ENCODE results near the gene EGFL6.

The EGFL6 gene

GRCh38 chrX:13590914-13591313, 21.5 kb downstream of the EGFL6 start:
- ChIA-PET POLR2A (no interaction called here), CTCF (interaction anchor here (0.6 kb wide), 1 partner anchor 9 kb away, joined by 4 read pairs; no protein-coding TSS in a partner anchor)
- no peak for TF ChIP-seq SP1 (IDR thresholded peaks at IDR 0.05)
- TF ChIP-seq FOXK2 (IDR thresholded peaks at IDR 0.05), result no peak
- no peak for TF ChIP-seq ELF4 (IDR thresholded peaks at IDR 0.05)
- no peak for DNase-seq (ENCODE audit: extremely low spot score)

GRCh38 chrX:13597874-13598273, 28.5 kb downstream of the EGFL6 start:
- ChIA-PET POLR2A (no interaction called here), CTCF (no interaction called here)
- TF ChIP-seq TARDBP (IDR thresholded peaks at IDR 0.05), result no peak
- DNase-seq (ENCODE audit: extremely low spot score), result no peak

GRCh38 chrX:13598877-13599276, 29.5 kb downstream of the EGFL6 start:
- ChIA-PET POLR2A (no interaction called here), CTCF (interaction anchor here (0.6 to 1.3 kb wide), 3 partner anchors 47 to 174 kb away, joined by 3 to 4 read pairs (median 3); no protein-coding TSS in a partner anchor)
- TF ChIP-seq FOXA1 (IDR thresholded peaks at IDR 0.05), result no peak
- no peak for TF ChIP-seq CTBP1 (IDR thresholded peaks at IDR 0.05; ENCODE audit: borderline replicate concordance)
- no peak for TF ChIP-seq L3MBTL2 (conservative IDR thresholded peaks at IDR 0.05)
- TF ChIP-seq LEF1 (IDR thresholded peaks at IDR 0.05; ENCODE audit: borderline replicate concordance), result no peak
- no peak for TF ChIP-seq TARDBP (IDR thresholded peaks at IDR 0.05)
- no peak for TF ChIP-seq NFRKB (IDR thresholded peaks at IDR 0.05)
- no peak for TF ChIP-seq FOXM1 (IDR thresholded peaks at IDR 0.05; ENCODE audit: borderline replicate concordance)
- TF ChIP-seq SUZ12 (IDR thresholded peaks at IDR 0.05), result no peak
- TF ChIP-seq BHLHE40 (IDR thresholded peaks at IDR 0.05; ENCODE audit: borderline replicate concordance), result no peak
- peak; percentile 52 for DNase-seq (ENCODE audit: extremely low spot score)

GRCh38 chrX:13599491-13599890, 30.1 kb downstream of the EGFL6 start:
- TF ChIP-seq TARDBP (IDR thresholded peaks at IDR 0.05) (no peak), ZNF384 (IDR thresholded peaks at IDR 0.05) (no peak), HDGF (IDR thresholded peaks at IDR 0.05; ENCODE audit: borderline replicate concordance) (no peak), SP1 (IDR thresholded peaks at IDR 0.05) (no peak), NFRKB (IDR thresholded peaks at IDR 0.05) (no peak), ARNT (IDR thresholded peaks at IDR 0.05) (no peak), BHLHE40 (IDR thresholded peaks at IDR 0.05; ENCODE audit: borderline replicate concordance) (no peak), LEF1 (IDR thresholded peaks at IDR 0.05; ENCODE audit: borderline replicate concordance) (no peak), ELF4 (IDR thresholded peaks at IDR 0.05) (no peak), FOXA1 (IDR thresholded peaks at IDR 0.05) (no peak), SUZ12 (IDR thresholded peaks at IDR 0.05) (no peak), FOXK2 (IDR thresholded peaks at IDR 0.05) (no peak), FOXM1 (IDR thresholded peaks at IDR 0.05; ENCODE audit: borderline replicate concordance) (no peak), CTBP1 (IDR thresholded peaks at IDR 0.05; ENCODE audit: borderline replicate concordance) (no peak), L3MBTL2 (conservative IDR thresholded peaks at IDR 0.05) (no peak)
- ChIA-PET POLR2A (no interaction called here), CTCF (interaction anchor here (0.6 to 1.3 kb wide), 3 partner anchors 47 to 174 kb away, joined by 3 to 4 read pairs (median 3); no protein-coding TSS in a partner anchor)
- DNase-seq (ENCODE audit: extremely low spot score), result no peak

- ChIA-PET POLR2A (no interaction called here), CTCF (no interaction called here)
- no peak for DNase-seq (ENCODE audit: extremely low spot score)
- TF ChIP-seq PKNOX1 (IDR thresholded peaks at IDR 0.05) (no peak), SP1 (IDR thresholded peaks at IDR 0.05) (no peak)
These were observed 36.2 kb downstream of the EGFL6 start for GRCh38 chrX:13605611-13606010.

- CTCF ChIA-PET, result interaction anchor here (0.6 kb wide), 1 partner anchor 97 kb away, joined by 8 read pairs; no protein-coding TSS in a partner anchor
- DNase-seq (ENCODE audit: extremely low spot score), result no peak
- TF ChIP-seq BHLHE40 (IDR thresholded peaks at IDR 0.05; ENCODE audit: borderline replicate concordance), result no peak
- TF ChIP-seq CTBP1 (IDR thresholded peaks at IDR 0.05; ENCODE audit: borderline replicate concordance), result no peak
- TF ChIP-seq ARNT (IDR thresholded peaks at IDR 0.05), result no peak
- TF ChIP-seq SUZ12 (IDR thresholded peaks at IDR 0.05), result no peak
- no peak for TF ChIP-seq PKNOX1 (IDR thresholded peaks at IDR 0.05)
- no peak for TF ChIP-seq L3MBTL2 (conservative IDR thresholded peaks at IDR 0.05)
- no peak for TF ChIP-seq NFRKB (IDR thresholded peaks at IDR 0.05)
- TF ChIP-seq FOXM1 (IDR thresholded peaks at IDR 0.05; ENCODE audit: borderline replicate concordance), result no peak
- POLR2A ChIA-PET, result no interaction called here
These were observed 38.1 kb downstream of the EGFL6 start for GRCh38 chrX:13607331-13607995.

GRCh38 chrX:13607996-13608365, 38.6 kb downstream of the EGFL6 start:
- ChIA-PET POLR2A (no interaction called here), CTCF (no interaction called here)
- no peak for DNase-seq (ENCODE audit: extremely low spot score)
- TF ChIP-seq SP1 (IDR thresholded peaks at IDR 0.05) (no peak), TARDBP (IDR thresholded peaks at IDR 0.05) (no peak), ARNT (IDR thresholded peaks at IDR 0.05) (no peak), FOXA1 (IDR thresholded peaks at IDR 0.05) (no peak), CTBP1 (IDR thresholded peaks at IDR 0.05; ENCODE audit: borderline replicate concordance) (no peak), FOXM1 (IDR thresholded peaks at IDR 0.05; ENCODE audit: borderline replicate concordance) (no peak), SUZ12 (IDR thresholded peaks at IDR 0.05) (no peak), NFRKB (IDR thresholded peaks at IDR 0.05) (no peak), ELF4 (IDR thresholded peaks at IDR 0.05) (no peak), L3MBTL2 (conservative IDR thresholded peaks at IDR 0.05) (no peak)

GRCh38 chrX:13614154-13614553, 44.8 kb downstream of the EGFL6 start:
- no peak for DNase-seq (ENCODE audit: extremely low spot score)
- ChIA-PET POLR2A (no interaction called here), CTCF (no interaction called here)
- TF ChIP-seq NFRKB (IDR thresholded peaks at IDR 0.05) (no peak), SUZ12 (IDR thresholded peaks at IDR 0.05) (no peak), BHLHE40 (IDR thresholded peaks at IDR 0.05; ENCODE audit: borderline replicate concordance) (no peak), CTBP1 (IDR thresholded peaks at IDR 0.05; ENCODE audit: borderline replicate concordance) (no peak), FOXK2 (IDR thresholded peaks at IDR 0.05) (no peak), ARNT (IDR thresholded peaks at IDR 0.05) (no peak), FOXM1 (IDR thresholded peaks at IDR 0.05; ENCODE audit: borderline replicate concordance) (no peak), HDGF (IDR thresholded peaks at IDR 0.05; ENCODE audit: borderline replicate concordance) (no peak), SP1 (IDR thresholded peaks at IDR 0.05) (no peak), PKNOX1 (IDR thresholded peaks at IDR 0.05) (no peak), ZNF384 (IDR thresholded peaks at IDR 0.05) (no peak), FOXA1 (IDR thresholded peaks at IDR 0.05) (no peak), L3MBTL2 (conservative IDR thresholded peaks at IDR 0.05) (no peak), TARDBP (IDR thresholded peaks at IDR 0.05) (no peak), LEF1 (IDR thresholded peaks at IDR 0.05; ENCODE audit: borderline replicate concordance) (no peak), ELF4 (IDR thresholded peaks at IDR 0.05) (no peak)
